ENCODE data around the gene MCF2L2.

DNA sequence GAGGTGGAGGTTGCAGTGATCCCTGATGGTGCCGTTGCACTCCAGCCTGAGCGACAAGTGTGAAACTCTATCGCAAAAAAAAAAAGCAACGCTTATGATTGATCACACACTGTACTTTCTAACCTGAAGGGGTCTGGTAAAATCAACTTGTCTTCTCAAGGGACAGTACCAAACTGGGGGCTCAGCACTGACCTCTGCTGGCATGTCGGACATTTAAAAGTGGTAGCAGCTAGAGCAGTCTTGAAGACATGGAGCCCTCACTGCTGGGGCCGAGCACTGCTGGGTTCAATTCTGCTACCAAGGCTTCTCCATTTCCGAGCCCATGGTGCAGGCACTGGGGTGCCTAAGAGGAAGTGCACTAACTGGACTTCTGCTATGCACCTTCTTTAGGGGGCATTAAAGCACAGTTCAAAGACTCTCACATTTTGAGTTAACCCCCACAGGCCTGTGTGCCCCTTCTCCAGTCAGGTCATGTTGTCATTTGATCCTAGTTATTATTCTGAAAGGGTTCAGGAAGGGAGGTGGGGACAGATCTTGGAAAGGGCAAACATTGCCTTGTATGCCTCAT lies 239.4 kb downstream of the MCF2L2 start:
- TF ChIP-seq CTCF (IDR thresholded peaks at IDR 0.05 in 8 of 11, conservative IDR thresholded peaks at IDR 0.05 in 3 of 11): peak in 7 of 11 experiments; percentile 5 to 41 (median 20)
- TF ChIP-seq POLR2A (IDR thresholded peaks at IDR 0.05): no peak

Data from spleen (tissue), 7 donors.